22Rv1 (cell line): ENCODE data around the gene SUGP2.

Experiments used
- H3K27ac ChIP-seq: fragments of 450-650 bp; 2 replicates; pipeline ENCODE4 v1.5.1; 2017
- CTCF ChIP-seq: fragments of 450-650 bp; IDR thresholded peaks from 2 replicates; pipeline ENCODE4 v1.5.1; 2017; ENCODE audit warnings: mild to moderate bottlenecking
- ZFX ChIP-seq: fragments of 450-650 bp; IDR thresholded peaks from 2 replicates; pipeline ENCODE4 v1.6.1; 2017; ENCODE audit warnings: antibody characterized with exemption, borderline replicate concordance

The SUGP2 gene

GRCh38 chr19:19074196-19074882, 41.0 kb upstream of the SUGP2 start:
- TF ChIP-seq CTCF: no peak
- no peak for TF ChIP-seq ZFX
- H3K27ac ChIP-seq: no peak overlapping the region

GRCh38 chr19:19071897-19072296, 38.6 kb upstream of the SUGP2 start:
- TF ChIP-seq CTCF (no peak), ZFX (no peak)
- H3K27ac ChIP-seq: no peak overlapping the region

GRCh38 chr19:19068659-19069654, 35.6 kb upstream of the SUGP2 start:
- TF ChIP-seq ZFX (no peak), CTCF (no peak)
- no peak overlapping the region for H3K27ac ChIP-seq

- no peak overlapping the region for H3K27ac ChIP-seq
- TF ChIP-seq ZFX (no peak), CTCF (no peak)
These were observed 34.2 kb upstream of the SUGP2 start for GRCh38 chr19:19067276-19068072.

GRCh38 chr19:19064811-19065745, 31.8 kb upstream of the SUGP2 start:
- TF ChIP-seq CTCF: no peak
- no peak for TF ChIP-seq ZFX
- H3K27ac ChIP-seq: no peak overlapping the region

- no peak for TF ChIP-seq CTCF
- TF ChIP-seq ZFX: no peak
- H3K27ac ChIP-seq: peak overlapping the region; percentile 73
These were observed 30.9 kb upstream of the SUGP2 start for GRCh38 chr19:19064098-19064722.
